Heart left ventricle (tissue), 16 donors: Measurements from ENCODE around the gene RYR3. TPM values are rescaled to one million over a fixed set of nuclear protein-coding genes. Genes with fewer than 3 reads are reported as not detected.

Experiments used
- ATAC-seq, 4 donors: fragments of 200-7000 bp; cut with Tn5 transposase; one replicate each; pipeline ENCODE4 v1.9.1; 2020 to 2022; ENCODE audit warnings: moderate library complexity in 4 of 4, mild to moderate bottlenecking in 3 of 4, moderate number of reproducible peaks in 1 of 4
- DNase-seq, 5 donors: peaks; one replicate each; pipeline ENCODE4 v3.0.0-alpha.2; 2020
- H3K27ac ChIP-seq, 12 donors: fragments of 200-600 bp; sonication (generic) in 4 of 12; one replicate each; pipeline versions ENCODE4 v1.5.0 to v1.8.0; 2016 to 2022; ENCODE audit warnings: mild to moderate bottlenecking in 2 of 12
- H3K27me3 ChIP-seq, 9 donors: fragments of 200-600 bp; sonication (generic) in 2 of 9; one replicate each; pipeline versions ENCODE4 v1.5.1 to v1.8.0; 2016 to 2022; ENCODE audit warnings: mild to moderate bottlenecking in 3 of 9
- H3K36me3 ChIP-seq, 9 donors: fragments of 200-600 bp; sonication (generic) in 2 of 9; one replicate each; pipeline versions ENCODE4 v1.5.0 to v1.8.0; 2018 to 2022; ENCODE audit warnings: mild to moderate bottlenecking in 2 of 9
- H3K4me1 ChIP-seq, 12 donors: fragments of 200-600 bp; sonication (generic) in 4 of 12; one replicate each; pipeline versions ENCODE4 v1.5.0 to v1.8.0; 2016 to 2022; ENCODE audit warnings: mild to moderate bottlenecking in 3 of 12
- H3K4me3 ChIP-seq, 12 donors: fragments of 200-600 bp; sonication (generic) in 4 of 12; one replicate each; pipeline versions ENCODE4 v1.5.0 to v1.8.0; 2017 to 2022; ENCODE audit warnings: mild to moderate bottlenecking in 9 of 12, moderate library complexity in 4 of 12
- H3K9me3 ChIP-seq, 12 donors: fragments of 200-600 bp; sonication (generic) in 4 of 12; one replicate each; pipeline versions ENCODE4 v1.5.0 to v1.8.0; 2016 to 2022; ENCODE audit warnings: mild to moderate bottlenecking in 1 of 12
- CTCF ChIP-seq, 12 donors: fragments of 200-600 bp; sonication (generic) in 4 of 12; IDR thresholded peaks; one replicate each; pipeline versions ENCODE4 v1.5.0 to v1.8.0; 2018 to 2022; ENCODE audit warnings: antibody characterized with exemption in 12 of 12, mild to moderate bottlenecking in 5 of 12
- POLR2A ChIP-seq, 2 donors: fragments of 450-650 bp; IDR thresholded peaks; one replicate each; pipeline ENCODE4 v1.6.1; 2017; ENCODE audit warnings: antibody characterized with exemption in 2 of 2, mild to moderate bottlenecking in 2 of 2, moderate library complexity in 2 of 2
- WGBS, 4 donors: extraction: QIAGEN DNeasy Blood & Tissue Kit in 2 of 4; methylation state at CpG; one replicate each; pipeline versions ENCODE4 v1.1.5 to v1.1.7; 2013 to 2018; 5-methylcytosine and 5-hydroxymethylcytosine counted together
- intact Hi-C, 10 donors: fragments of 100-400 bp; cut with DNase I; formaldehyde crosslinking; loops; one replicate each; pipeline versions ENCODE4 v1.11.1 to v1.14.2; 2022
- polyA plus RNA-seq, 2 donors: library from polyadenylated mRNA; stranded (reverse); fragments of 200-250 nt; gene quantifications; one replicate each; pipeline ENCODE4 v1.2.3, GENCODE V29; 2013
- total RNA-seq, 9 donors: library from RNA; depleted of rRNA in 2 of 9; stranded (reverse); fragments of >200 nt in 2 of 9; fragmentation: NEBNext Ultra II Directional in 3 of 9; extraction: Animal tissue kit (Norgen Biotek cat#: 25700) in 3 of 9; gene quantifications; one replicate each; pipeline versions ENCODE4 v1.1.0 to v1.2.4, GENCODE V29; 2016 to 2023
- donor health status: ischemic (EF 13 %, LVEDD 7.1; RV severe dilation, severe dysfunction).
- donor health status: healthy with polysubstance abuse.
- donor health status: DM: no; HTN: yes; CAD: no.
- donor health status: DM: no; HTN: no; CAD: no.
- donor health status: ischemic (EF 25% LVEDD 6.9; RV normal size, moderate dysfunction).
- donor health status: ischemic (EF 25% LVEDD 5.7; RV mildly dilated, moderate dysfunction).
- donor health status: healthy.
- donor health status: DM: yes; HTN: yes; CAD: no.
- donor health status: ischemic (EF 35%, LVEDD 5.7; RV mildly dilated, moderate dysfunction).
- donor health status: nonischemic (EF 11% LVEDD 7.7; RV severe dilation, severe dysfunction).
- donor health status: DM: yes; HTN: yes; CAD: no.
- donor health status: PGD.
- donor health status: ischemic (EF 29% LVEDD 5.4; RV normal size, mild dysfunction).
- donor health status: nonischemic (EF 23%, LVEDD 6.1; RV moderate dilation, normal function).

The RYR3 gene
- total and polyA plus RNA-seq, 11 donors: 0.01 to 0.35 (median 0.23) TPM; not detected in 2

- WGBS, 4 donors: 63 to 70% (median 64%) methylated on average over 10 of the region's 10 CpGs
- peaks cover 0 to 6% (median 0%) of the 10 kb centered on the region in 9 donors for H3K27me3 ChIP-seq
- no peaks in the 10 kb centered on the region for H3K4me1 ChIP-seq
- H3K4me3 ChIP-seq: no peak overlapping the region
- DNase-seq (peak in 1 of 5 donors; percentile 26), ATAC-seq (peak in 2 of 4 donors; percentile 48 to 73)
- no peaks in the 10 kb centered on the region for H3K9me3 ChIP-seq
- H3K27ac ChIP-seq: no peak overlapping the region
- intact Hi-C loops: no loop called here
- no peaks in the 10 kb centered on the region for H3K36me3 ChIP-seq
- TF ChIP-seq CTCF (IDR thresholded peaks at IDR 0.05) (no peak), POLR2A (IDR thresholded peaks at IDR 0.05) (no peak)
Observed at GRCh38 chr15:33539825-33540573, 229.2 kb downstream of the RYR3 start.

- Histone ChIP-seq H3K36me3 (no peaks in the 10 kb centered on the region), H3K9me3 (no peaks in the 10 kb centered on the region), H3K4me3 (no peak overlapping the region), H3K27ac (no peak overlapping the region), H3K27me3 (peaks cover 0 to 10% (median 0%) of the 10 kb centered on the region in 9 donors), H3K4me1 (no peaks in the 10 kb centered on the region)
- no peak for ATAC-seq
- 77 to 84% (median 83%) methylated on average over 3 of the region's 3 CpGs for WGBS, 4 donors
- intact Hi-C loops: no loop called here
- DNase-seq: no peak
- TF ChIP-seq CTCF (IDR thresholded peaks at IDR 0.05): no peak
- TF ChIP-seq POLR2A (IDR thresholded peaks at IDR 0.05): no peak
Observed at GRCh38 chr15:33543957-33544356, 233.2 kb downstream of the RYR3 start.

GRCh38 chr15:33545866-33546265 is 235.1 kb downstream of the RYR3 start:
- ATAC-seq: no peak

More at GRCh38 chr15:33545866-33546265, 235.1 kb downstream of the RYR3 start:
- TF ChIP-seq POLR2A (IDR thresholded peaks at IDR 0.05) (no peak), CTCF (IDR thresholded peaks at IDR 0.05) (no peak)
- no peak for DNase-seq
- Histone ChIP-seq H3K4me1 (no peaks in the 10 kb centered on the region), H3K27me3 (peaks cover 0 to 10% (median 0%) of the 10 kb centered on the region in 9 donors), H3K27ac (no peak overlapping the region), H3K9me3 (peaks cover 0 to 12% (median 0%) of the 10 kb centered on the region in 12 donors), H3K4me3 (no peak overlapping the region), H3K36me3 (no peaks in the 10 kb centered on the region)
- intact Hi-C loops: no loop called here
- WGBS, 4 donors: 69 to 83% (median 82%) methylated on average over 3 of the region's 3 CpGs
